HEK293T (cell line): ENCODE results near the gene SYNE1.
"Not testable (repeated sequence)": the region's sequence is repeated elsewhere in the genome, so short reads cannot be mapped to it uniquely, and the experiment has no call there.

ENCODE experiments used
- BHLHE40 ChIP-seq: fragments of 450-650 bp; IDR thresholded peaks from 2 replicates; pipeline ENCODE4 v1.6.1; 2016; ENCODE audit warnings: mild to moderate bottlenecking, moderate library complexity, borderline replicate concordance
- ELF4 ChIP-seq: fragments of 450-650 bp; IDR thresholded peaks from 2 replicates; pipeline ENCODE4 v1.6.1; 2017; ENCODE audit warnings: antibody characterized with exemption
- FOXA1 ChIP-seq: fragments of 450-650 bp; IDR thresholded peaks from 2 replicates; pipeline ENCODE4 v1.6.1; 2016; ENCODE audit warnings: mild to moderate bottlenecking
- FOXK2 ChIP-seq: fragments of 450-650 bp; IDR thresholded peaks from 2 replicates; pipeline ENCODE4 v1.6.1; 2016; ENCODE audit warnings: mild to moderate bottlenecking
- FOXM1 ChIP-seq: fragments of 450-650 bp; IDR thresholded peaks from 2 replicates; pipeline ENCODE4 v1.6.1; 2017; ENCODE audit warnings: mild to moderate bottlenecking, borderline replicate concordance
- SUZ12 ChIP-seq: fragments of 450-650 bp; IDR thresholded peaks from 2 replicates; pipeline ENCODE4 v1.6.1; 2016; ENCODE audit warnings: mild to moderate bottlenecking
- TARDBP ChIP-seq: fragments of 450-650 bp; IDR thresholded peaks from 2 replicates; pipeline ENCODE4 v1.6.1; 2016

- not testable (repeated sequence) for TF ChIP-seq FOXM1, FOXA1, TARDBP, SUZ12, FOXK2, BHLHE40, ELF4
Measured at GRCh38 chr6:152328200-152328599, 309.0 kb downstream of the SYNE1 start.
